SK-N-MC (cell line): ENCODE results near the gene TIAL1.

Experiments
- EZH2 ChIP-seq: fragments of 200-600 bp; sonication (generic); IDR thresholded peaks from one replicate; pipeline ENCODE4 v1.6.1; 2017; ENCODE audit warnings: antibody characterized with exemption
- FOXP2 ChIP-seq: optimal IDR thresholded peaks from 2 replicates; pipeline ENCODE3; 2011; ENCODE audit warnings: mild to moderate bottlenecking, moderate library complexity; ENCODE audit not compliant: insufficient read depth; ENCODE audit errors: extremely low read length, control extremely low read depth
- POLR2AphosphoS5 ChIP-seq: IDR thresholded peaks from 2 replicates; pipeline ENCODE4 v1.6.1; 2012; ENCODE audit warnings: mild to moderate bottlenecking, low read depth, low read length, borderline replicate concordance

GRCh38 chr10:119526149-119526548, 70.6 kb downstream of the TIAL1 start:
- no peak for TF ChIP-seq POLR2AphosphoS5
- TF ChIP-seq EZH2 = no peak
- no peak for TF ChIP-seq FOXP2
